HUES48 (cell line): Measurements from ENCODE around the gene PPP1R2C.

Experiments used
- H3K27ac ChIP-seq: one replicate; pipeline ENCODE4 v1.7.0; 2013; ENCODE audit warnings: low read depth, low read length, inconsistent platforms
- H3K27me3 ChIP-seq: 2 replicates; pipeline ENCODE4 v1.6.1; 2013; ENCODE audit warnings: mild to moderate bottlenecking, low read length; ENCODE audit not compliant: control insufficient read depth, insufficient read depth
- H3K36me3 ChIP-seq: 2 replicates; pipeline ENCODE4 v1.6.1; 2013; ENCODE audit warnings: low read length; ENCODE audit not compliant: control insufficient read depth, insufficient read depth
- H3K4me1 ChIP-seq: 2 replicates; pipeline ENCODE4 v1.6.1; 2013; ENCODE audit warnings: mild to moderate bottlenecking, low read length; ENCODE audit not compliant: control insufficient read depth, insufficient read depth
- H3K4me3 ChIP-seq: 2 replicates; pipeline ENCODE4 v1.5.1; 2013; ENCODE audit warnings: mild to moderate bottlenecking, low read depth, low read length
- H3K9ac ChIP-seq: 2 replicates; pipeline ENCODE4 v1.6.1; 2013; ENCODE audit warnings: mild to moderate bottlenecking, low read depth, low read length, moderate library complexity
- H3K9me3 ChIP-seq: 2 replicates; pipeline ENCODE4 v1.6.1; 2013; ENCODE audit warnings: low read length; ENCODE audit not compliant: control insufficient read depth, insufficient read depth

The PPP1R2C gene

DNA sequence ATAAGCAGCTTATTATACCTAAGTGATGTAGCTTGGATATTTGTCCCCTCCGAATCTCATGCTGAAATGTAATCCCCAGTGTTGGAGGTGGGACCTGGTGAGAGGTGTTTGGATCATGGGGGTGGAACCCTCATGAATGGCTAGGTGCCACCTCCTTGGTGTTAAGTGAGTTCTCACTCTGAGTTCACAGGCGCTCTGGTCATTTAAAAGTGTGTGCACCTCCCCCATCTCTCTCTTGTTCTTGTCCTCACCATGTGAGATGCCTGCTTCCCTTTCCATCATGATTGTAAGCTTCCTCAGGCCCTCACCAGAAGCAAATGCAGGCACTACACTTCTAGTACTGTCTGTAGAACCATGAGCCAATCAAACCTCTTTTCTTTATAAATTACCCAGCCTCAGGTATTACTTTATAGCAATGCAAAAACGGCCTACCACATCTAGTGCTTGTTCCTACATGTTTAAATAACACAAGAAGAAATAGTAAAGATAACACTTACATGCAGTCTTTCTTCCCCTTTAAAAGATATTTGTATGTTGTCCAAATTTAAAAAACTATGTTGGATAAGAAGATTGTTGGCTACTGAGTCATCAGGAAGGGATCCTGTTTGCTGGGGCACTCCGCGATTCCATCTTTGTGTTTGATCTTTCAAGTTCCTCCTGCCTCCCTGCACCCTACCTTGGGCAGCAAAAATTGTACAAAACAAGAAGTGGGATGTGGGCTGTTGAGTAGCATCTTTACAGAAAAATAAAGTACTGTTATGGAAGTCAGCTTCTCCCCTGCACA, 29.7 kb downstream of the PPP1R2C start:
- Histone ChIP-seq H3K27me3 (no peaks in the 10 kb centered on the region; the same call in 1 of the 2 replicates), H3K27ac (no peak overlapping the region), H3K9ac (no peak overlapping the region), H3K9me3 (no peaks in the 10 kb centered on the region), H3K4me3 (no peak overlapping the region), H3K4me1 (peaks cover 5% of the 10 kb centered on the region; the same call in 1 of the 2 replicates), H3K36me3 (no peaks in the 10 kb centered on the region)

DNA sequence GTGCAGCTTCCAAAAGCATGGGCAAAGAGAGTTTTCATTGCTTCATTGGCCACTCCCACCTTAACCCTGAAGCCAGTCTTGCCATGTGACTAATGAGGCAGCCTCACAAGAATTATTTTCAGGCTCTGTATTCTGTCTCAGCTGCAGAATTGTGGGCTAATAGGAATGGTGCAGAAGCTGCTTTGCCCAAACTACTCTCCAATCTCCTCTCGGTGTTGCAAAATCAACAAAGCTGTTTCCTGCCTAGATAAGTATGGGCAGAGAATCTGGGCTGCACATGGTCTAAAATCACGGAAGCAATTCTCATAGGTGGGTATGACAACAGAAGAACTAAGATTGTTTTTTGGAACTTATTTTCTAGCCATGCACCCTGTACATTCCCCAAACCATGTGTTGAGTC, 31.4 kb downstream of the PPP1R2C start:
- Histone ChIP-seq H3K9ac (no peak overlapping the region), H3K27me3 (no peaks in the 10 kb centered on the region; the same call in 1 of the 2 replicates)

DNA sequence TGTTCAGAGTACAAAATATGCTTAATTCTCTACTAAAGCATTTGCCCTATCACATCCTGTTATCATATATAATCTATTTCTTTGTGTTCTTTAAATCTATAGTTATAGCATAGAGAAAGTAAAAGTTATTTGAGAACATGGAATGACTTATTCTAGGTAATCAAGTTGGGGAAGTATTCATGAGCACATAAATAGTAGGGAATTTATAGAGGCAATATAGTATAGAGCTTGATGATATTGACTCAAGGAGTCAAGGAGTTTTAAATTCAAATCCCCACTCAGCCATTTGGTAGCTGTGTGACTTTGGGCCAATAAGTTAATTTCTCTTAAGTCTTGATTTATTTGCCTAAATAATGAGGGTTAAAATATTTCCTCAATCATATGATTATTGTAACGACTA, 37.5 kb downstream of the PPP1R2C start:
- Histone ChIP-seq H3K4me1 (no peaks in the 10 kb centered on the region), H3K27ac (no peak overlapping the region), H3K27me3 (no peaks in the 10 kb centered on the region; the same call in 1 of the 2 replicates), H3K4me3 (no peak overlapping the region), H3K9ac (no peak overlapping the region), H3K36me3 (no peaks in the 10 kb centered on the region), H3K9me3 (no peaks in the 10 kb centered on the region)

More for the DNA sequence above, 31.4 kb downstream of the PPP1R2C start:
- H3K4me3 ChIP-seq: no peak overlapping the region
- no peaks in the 10 kb centered on the region for H3K4me1 ChIP-seq
- no peaks in the 10 kb centered on the region for H3K36me3 ChIP-seq
- H3K9me3 ChIP-seq: no peaks in the 10 kb centered on the region
- no peak overlapping the region for H3K27ac ChIP-seq

DNA sequence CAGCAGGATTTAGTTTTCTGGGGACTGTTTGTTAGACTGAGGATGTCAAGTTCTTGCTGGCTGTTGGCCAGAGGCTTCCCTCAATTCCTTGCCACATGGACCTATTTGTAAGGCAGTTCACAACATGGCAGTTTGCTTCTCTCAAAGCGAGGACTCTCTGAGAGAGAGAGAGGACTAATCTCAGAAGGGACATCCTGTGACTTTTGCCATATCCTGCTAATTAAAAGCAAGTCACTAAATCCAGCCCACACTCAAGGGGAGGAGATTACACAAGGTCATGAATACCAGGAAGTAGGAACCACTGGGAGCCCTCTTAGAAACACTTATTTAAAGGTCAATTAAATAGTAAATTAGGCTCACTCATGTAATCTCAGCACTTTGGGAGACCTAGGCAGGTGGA, 38.2 kb downstream of the PPP1R2C start:
- no peak overlapping the region for H3K4me3 ChIP-seq
- H3K9ac ChIP-seq: no peak overlapping the region
- no peaks in the 10 kb centered on the region for H3K4me1 ChIP-seq
- no peaks in the 10 kb centered on the region for H3K9me3 ChIP-seq
- H3K36me3 ChIP-seq: no peaks in the 10 kb centered on the region
- no peak overlapping the region for H3K27ac ChIP-seq
- no peaks in the 10 kb centered on the region; the same call in 1 of the 2 replicates for H3K27me3 ChIP-seq

DNA sequence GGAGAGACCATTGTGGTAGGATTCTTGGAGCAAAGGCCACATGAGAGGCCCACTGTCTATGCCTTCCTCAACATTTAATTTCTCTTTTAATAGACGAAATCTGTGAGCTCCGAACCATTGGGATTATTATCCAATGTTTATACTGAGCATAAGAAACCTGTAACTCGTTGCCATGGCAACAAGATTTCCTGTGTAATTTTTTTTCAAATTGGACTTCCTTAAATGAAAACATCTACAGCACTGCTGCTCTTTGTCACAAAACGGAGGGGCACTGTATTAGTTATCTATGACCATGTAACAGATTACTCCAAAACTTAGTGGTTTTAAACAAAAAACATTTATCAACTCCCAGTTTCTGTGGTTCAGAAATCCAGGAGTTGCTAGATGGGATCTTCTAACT, 38.7 kb downstream of the PPP1R2C start:
- H3K4me1 ChIP-seq: no peaks in the 10 kb centered on the region
- no peak overlapping the region for H3K4me3 ChIP-seq
- H3K27ac ChIP-seq: no peak overlapping the region
- H3K9me3 ChIP-seq: no peaks in the 10 kb centered on the region
- no peak overlapping the region for H3K9ac ChIP-seq
- no peaks in the 10 kb centered on the region for H3K36me3 ChIP-seq
- H3K27me3 ChIP-seq: no peaks in the 10 kb centered on the region; the same call in 1 of the 2 replicates

DNA sequence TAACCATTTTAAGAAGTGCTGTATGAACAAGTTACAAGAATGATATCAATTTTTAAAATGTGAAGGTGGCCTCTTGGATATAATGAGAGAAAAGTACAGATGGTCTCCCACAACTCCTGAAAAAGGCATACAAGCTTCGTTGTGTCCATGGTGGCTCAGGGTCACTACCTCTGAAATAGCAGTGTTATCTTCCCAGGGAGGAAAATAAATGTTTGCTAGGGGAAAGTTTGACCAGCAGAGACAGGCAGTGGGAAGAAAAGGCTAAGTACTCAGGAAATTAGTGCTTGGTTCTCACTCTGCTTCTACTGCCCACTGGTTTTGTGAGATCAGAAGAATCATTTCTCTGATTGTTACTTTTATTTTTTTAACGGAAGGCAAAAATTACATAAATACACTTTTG, 39.4 kb downstream of the PPP1R2C start:
- Histone ChIP-seq H3K36me3 (no peaks in the 10 kb centered on the region), H3K27ac (no peak overlapping the region), H3K4me1 (no peaks in the 10 kb centered on the region), H3K9me3 (no peaks in the 10 kb centered on the region), H3K27me3 (no peaks in the 10 kb centered on the region; the same call in 1 of the 2 replicates), H3K9ac (no peak overlapping the region), H3K4me3 (no peak overlapping the region)

DNA sequence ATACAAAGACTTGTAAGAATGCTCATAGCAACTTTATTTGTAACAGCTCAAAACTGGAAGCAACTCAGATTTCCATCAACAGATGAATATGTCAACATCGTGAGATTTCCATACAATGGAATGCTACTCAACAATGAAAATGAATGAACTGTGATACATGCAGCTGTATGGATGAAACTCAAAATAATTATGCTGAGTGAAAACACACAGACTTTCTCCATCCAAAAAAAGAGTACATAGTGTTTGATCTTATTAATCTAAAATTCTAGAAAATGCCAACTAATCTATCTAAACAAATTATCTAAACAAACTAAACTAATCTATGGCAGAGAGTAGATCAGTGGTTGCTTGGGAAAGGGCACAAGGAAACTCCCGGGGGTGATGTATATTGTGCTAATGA, 42.7 kb downstream of the PPP1R2C start:
- Histone ChIP-seq H3K27ac (no peak overlapping the region), H3K9ac (no peak overlapping the region), H3K4me1 (no peaks in the 10 kb centered on the region), H3K36me3 (no peaks in the 10 kb centered on the region), H3K4me3 (no peak overlapping the region), H3K27me3 (no peaks in the 10 kb centered on the region; the same call in 1 of the 2 replicates), H3K9me3 (no peaks in the 10 kb centered on the region)

DNA sequence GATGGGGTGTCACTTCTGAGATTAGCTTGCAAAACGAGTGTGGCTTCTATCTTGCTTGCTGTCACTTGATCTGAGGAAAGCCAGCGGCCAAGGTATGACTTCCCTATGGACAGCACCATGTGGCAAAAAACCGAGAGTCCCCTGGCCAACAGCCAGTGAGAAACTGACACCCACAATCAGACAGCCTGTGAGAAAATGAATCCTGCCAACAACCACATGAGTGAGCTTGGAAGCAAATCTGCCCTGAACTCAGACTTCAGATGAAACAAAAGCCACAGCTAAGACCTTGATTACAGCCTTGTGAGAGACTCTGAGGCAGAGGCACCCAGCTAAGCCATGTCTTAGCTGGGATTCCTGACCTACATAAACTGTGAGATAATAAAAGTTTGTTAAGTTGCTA, 45.5 kb downstream of the PPP1R2C start:
- no peaks in the 10 kb centered on the region; the same call in 1 of the 2 replicates for H3K27me3 ChIP-seq
- H3K4me1 ChIP-seq: no peaks in the 10 kb centered on the region
- peaks cover 5% of the 10 kb centered on the region for H3K9me3 ChIP-seq
- no peak overlapping the region for H3K9ac ChIP-seq
- no peak overlapping the region for H3K27ac ChIP-seq
- H3K36me3 ChIP-seq: no peaks in the 10 kb centered on the region
- H3K4me3 ChIP-seq: no peak overlapping the region
